Stimulated activated CD4-positive, alpha-beta T cell treated with anti-CD3 and anti-CD28 coated beads, Interleukin-1b, Interleukin-23, amount 100 ng/mL, for 1 hour (primary cell): Measurements from ENCODE around the gene CCND1.
"Not testable (repeated sequence)": the region's sequence is repeated elsewhere in the genome, so short reads cannot be mapped to it uniquely, and the experiment has no call there.

Experiments used
- DNase-seq, 2 donors: peaks; one replicate each; pipeline ENCODE4 v3.0.0-alpha.2; 2020; ENCODE audit warnings: low read depth in 2 of 2

The CCND1 gene

DNA sequence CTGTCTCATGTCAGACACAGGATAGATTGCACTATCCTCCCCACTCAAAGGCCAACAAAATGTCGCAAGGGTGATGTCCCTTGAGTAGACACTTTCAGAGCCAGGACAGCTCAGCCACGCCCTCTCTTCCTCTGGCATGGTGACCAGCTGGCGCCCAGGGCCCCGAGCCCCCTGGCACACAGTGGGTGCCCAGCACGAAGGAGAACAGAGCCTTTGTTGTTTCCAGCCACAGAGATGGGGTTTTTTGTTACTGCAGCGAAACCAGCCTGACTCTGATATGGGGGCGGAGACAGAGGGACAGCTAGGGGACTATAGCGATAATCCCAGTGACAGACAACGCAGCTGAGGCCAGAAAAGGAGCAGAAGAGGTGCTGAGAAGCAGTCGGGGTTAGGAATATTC, 23.3 kb upstream of the CCND1 start:
- DNase-seq, result no peak

GRCh38 chr11:69618237-69618636, 22.7 kb upstream of the CCND1 start:
- DNase-seq, result no peak

DNA sequence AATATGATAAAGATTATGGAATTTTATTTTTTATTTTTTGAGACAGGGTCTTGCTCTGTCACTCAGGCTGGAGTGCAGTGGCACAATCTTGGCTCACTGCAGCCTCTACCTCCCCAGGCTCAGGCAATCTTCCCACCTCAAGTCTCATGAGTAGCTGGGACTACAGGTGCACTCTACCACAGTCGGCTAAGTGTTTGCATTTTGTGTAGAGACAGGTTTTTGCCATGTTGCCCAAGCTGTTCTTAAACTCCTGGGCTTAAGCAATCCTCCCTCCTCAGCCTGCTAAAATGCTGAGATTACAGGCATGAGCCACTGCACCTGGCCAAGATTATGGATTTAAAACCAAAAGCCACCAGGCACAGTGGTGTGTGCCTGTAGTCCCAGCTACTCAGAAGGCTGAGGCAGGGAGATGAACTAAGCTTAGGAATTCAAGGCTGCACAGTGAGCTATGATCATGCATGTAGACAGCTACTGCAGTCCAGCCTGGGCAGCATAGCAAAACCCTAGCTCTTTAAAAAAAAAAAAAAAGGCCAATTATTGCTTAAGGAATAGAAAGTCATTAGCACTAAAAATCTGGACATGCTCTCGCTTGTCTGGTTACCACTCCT, 20.2 kb upstream of the CCND1 start:
- no peak for DNase-seq

GRCh38 chr11:69622097-69622681, 18.8 kb upstream of the CCND1 start:
- DNase-seq, result not testable (repeated sequence)

DNA sequence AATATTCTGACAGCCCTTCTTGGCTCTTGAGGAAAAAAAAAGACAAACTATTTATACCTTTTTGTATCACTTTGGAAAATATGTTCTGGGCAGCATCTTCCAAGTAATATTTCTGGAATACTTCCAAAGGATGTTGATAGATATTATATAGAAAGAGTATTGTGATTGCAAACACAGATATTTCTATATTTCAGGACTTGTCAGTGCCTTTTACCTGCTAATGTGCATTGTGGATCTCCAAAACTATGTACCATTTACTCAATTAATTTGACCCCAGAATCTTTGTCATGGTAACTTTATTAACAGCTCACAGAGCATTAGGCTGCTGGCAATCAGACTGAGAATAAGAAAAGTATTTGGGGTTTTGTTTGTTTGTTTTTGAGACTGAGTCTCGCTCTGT, 16.7 kb upstream of the CCND1 start:
- no peak for DNase-seq

GRCh38 chr11:69625476-69625875, 15.5 kb upstream of the CCND1 start:
- DNase-seq, result no peak

- DNase-seq, result no peak
These were observed 13.4 kb upstream of the CCND1 start for GRCh38 chr11:69627551-69627950.

DNA sequence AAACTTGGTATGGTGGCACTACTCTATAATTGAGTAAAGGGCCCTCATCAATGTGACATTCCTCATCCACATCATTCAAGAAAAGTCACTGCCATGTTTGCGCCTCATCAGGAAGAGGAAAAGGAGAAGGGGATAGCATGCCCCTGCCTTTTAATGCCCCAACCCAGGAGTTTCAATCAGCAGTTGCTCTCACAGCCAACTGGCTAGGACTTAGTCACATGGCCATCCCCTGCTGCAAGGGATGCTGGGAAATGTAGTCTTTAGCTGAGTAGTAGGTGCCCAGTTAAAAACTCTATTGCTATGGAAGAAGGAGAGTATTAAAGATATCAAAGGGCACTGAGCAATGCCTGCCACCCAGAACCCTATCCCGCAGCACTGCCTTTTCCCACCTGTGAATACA, 10.9 kb upstream of the CCND1 start:
- no peak for DNase-seq

DNA sequence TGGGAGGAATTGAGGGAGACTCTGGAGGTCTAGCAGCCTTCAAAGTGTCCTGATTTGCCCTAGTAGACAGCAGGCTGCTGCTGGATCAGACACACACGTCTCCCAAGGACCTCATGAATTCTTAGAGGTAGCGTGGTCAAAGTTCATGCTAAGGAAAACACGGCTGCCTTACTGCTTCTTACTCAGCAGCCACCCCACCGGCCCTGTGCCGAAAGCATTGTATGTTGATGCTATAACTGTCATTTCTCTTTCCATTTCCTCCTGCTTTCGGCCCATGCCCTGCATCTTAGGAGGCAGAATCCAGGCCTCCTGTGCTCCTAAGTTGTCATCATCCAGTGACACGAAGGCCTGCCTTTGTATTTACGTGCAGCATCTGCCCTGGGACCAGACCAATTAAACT, 10.5 kb upstream of the CCND1 start:
- no peak for DNase-seq

GRCh38 chr11:69632900-69633299, 8.1 kb upstream of the CCND1 start:
- no peak for DNase-seq

DNA sequence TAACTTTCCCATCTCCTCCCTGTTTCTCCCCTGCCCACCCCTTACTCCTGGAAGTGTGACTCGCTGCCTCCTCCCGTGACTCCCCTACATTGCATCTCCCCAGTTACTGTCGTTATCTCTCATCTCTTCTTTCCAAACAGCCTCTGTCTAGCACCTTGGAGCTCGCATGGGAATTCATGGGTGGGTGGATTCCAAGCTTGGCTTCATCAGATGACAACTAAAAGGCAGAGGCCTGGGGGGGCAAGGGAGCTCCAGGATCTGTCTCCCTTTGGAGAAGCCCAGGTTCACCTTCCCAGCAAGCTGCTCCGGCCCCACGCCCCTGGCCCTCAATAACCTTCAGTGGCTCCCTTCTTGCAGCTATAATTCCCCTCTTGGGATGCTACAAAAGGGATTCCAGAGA, 6.9 kb upstream of the CCND1 start:
- DNase-seq, result no peak

DNA sequence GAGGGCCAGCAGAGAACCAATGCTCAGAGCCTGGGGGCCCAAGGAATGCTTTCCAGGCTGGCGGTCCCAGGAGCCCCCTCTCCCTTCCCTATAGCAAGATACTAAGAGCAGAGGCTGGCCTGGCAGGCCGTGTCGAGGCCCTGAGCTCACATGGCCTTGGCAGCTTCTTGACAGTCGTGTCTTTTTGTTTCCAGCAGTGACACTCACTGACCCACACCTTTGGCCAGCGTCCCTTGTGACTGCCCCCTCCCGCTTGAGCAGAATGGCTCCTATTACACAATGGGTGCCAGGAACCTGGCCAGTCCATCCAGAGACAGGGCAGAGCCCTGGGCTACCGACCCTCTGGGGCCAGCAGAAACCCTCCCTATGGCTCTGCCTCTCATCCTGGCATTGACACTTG, 6.4 kb upstream of the CCND1 start:
- no peak for DNase-seq

- DNase-seq, result no peak
These were observed 5.8 kb upstream of the CCND1 start for GRCh38 chr11:69635195-69635594.

GRCh38 chr11:69635804-69636511, 5.0 kb upstream of the CCND1 start:
- no peak for DNase-seq

DNA sequence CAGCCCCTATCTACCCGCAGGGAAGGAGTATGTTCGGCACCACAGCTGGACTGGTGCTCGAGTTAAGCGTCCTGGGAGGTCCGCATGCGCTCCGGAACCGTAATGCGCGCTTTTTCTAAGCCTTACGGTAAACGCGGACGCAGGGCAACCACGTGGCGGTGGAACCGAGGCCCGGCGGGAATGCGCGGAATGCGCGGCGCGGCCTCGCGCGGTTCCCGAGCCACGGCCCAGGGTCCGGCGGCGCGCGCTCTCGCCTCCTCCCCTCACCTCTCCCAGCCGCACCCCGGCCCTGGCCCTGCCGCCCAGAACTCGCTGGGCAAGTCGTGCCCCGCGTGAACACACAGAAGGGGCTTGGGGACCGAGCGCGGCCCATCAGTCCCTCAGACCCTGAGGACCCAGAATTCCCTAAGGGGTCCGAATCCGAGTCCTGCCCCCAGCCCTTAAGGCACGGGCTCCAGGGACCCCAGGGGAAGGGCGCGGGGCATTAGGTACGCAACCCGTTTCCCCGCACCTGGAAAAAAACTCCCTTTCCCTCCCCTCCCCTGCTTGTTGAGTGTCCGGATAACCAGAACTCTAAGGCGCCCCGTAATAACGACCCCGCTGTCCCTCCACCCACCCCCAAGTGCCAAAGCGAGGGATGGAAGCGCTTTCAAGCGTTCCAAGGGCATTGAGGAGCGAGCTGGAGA, 4.3 kb upstream of the CCND1 start:
- DNase-seq, result no peak

DNA sequence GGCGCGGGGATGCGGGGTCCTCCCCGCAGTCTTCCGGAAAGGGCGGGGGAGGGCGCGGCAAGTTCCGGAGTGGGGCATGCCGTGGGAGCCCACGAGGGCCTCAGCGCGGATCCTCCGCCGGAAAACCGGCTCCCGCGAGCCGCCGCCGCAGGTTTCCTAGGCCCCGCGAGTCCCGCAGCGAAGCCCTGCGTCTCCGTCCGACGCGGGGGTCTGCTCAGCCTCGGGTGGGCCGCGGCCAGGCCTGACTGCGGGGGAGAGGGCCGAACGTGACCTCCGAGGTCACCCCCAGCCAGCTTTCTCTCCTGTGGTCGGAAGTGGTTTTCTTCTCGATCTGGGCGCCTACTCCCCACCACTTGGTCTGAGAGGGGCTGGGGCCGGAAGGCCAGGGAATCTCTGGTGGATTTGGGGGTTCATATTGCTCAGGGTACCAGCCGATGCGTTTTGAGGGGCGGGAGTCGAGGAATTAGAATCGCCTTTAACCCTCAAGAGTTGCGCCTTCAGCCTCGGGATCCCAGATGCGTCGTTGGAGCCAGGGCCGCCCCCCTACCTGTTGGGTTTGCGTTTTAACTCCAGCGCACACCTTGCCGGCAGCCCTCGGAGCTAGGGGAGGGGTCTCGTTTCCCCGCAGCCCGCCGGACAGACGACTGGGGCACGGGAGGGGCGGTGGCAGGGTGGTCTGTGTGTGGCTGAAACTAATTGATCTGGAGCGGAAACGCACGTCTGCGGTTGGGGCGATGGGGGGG, 3.6 kb upstream of the CCND1 start:
- no peak for DNase-seq

GRCh38 chr11:69637941-69638871, 2.8 kb upstream of the CCND1 start:
- no peak for DNase-seq

- no peak for DNase-seq
These were observed 1.8 kb upstream of the CCND1 start for GRCh38 chr11:69638941-69639681.

- no peak for DNase-seq
These were observed 1.1 kb upstream of the CCND1 start for GRCh38 chr11:69639831-69640230.

- DNase-seq, result no peak
These were observed 529 bp upstream of the CCND1 start for GRCh38 chr11:69640260-69640994.
